ENCODE measurements around the gene GPD1L. TPM values are rescaled to one million over a fixed set of nuclear protein-coding genes. Genes with fewer than 3 reads are reported as not detected.
A peak's percentile ranks its signal among the peaks of the same experiment; 100 is the strongest.

The GPD1L gene
- total and polyA plus RNA-seq, 2 of the 13 experiments (the other 11 are each of a cell fraction or from before 2014, with no cell fraction given) = 4.9 to 13.7 TPM

- TF ChIP-seq PAXIP1 (CRISPR knock-in tag; conservative IDR thresholded peaks at IDR 0.05) (peak; percentile 61), ELF1 (CRISPR knock-in tag; IDR thresholded peaks at IDR 0.05) (no peak), ZFP82 (CRISPR knock-in tag; IDR thresholded peaks at IDR 0.05; ENCODE audit: borderline replicate concordance) (no peak), KAT8 (CRISPR knock-in tag; IDR thresholded peaks at IDR 0.05) (0 out of 2 replicates have a peak, but pooled peaks have one; percentile 43), FOXO1 (CRISPR knock-in tag; IDR thresholded peaks at IDR 0.05) (peak; percentile 65; the same call in 1 of the 2 replicates), THRA (CRISPR knock-in tag; IDR thresholded peaks at IDR 0.05; ENCODE audit: borderline replicate concordance) (peak; percentile 78; the same call in 1 of the 2 replicates), MBD4 (IDR thresholded peaks at IDR 0.05; ENCODE audit: borderline replicate concordance, low read length) (peak; percentile 85; the same call in 1 of the 2 replicates), TCF7 (IDR thresholded peaks at IDR 0.05; ENCODE audit: low read depth) (peak; percentile 82), SKIL (CRISPR knock-in tag; IDR thresholded peaks at IDR 0.05; ENCODE audit: borderline replicate concordance) (peak; percentile 58; the same call in 1 of the 2 replicates), BCL3 (CRISPR knock-in tag; IDR thresholded peaks at IDR 0.05) (no peak), TAF1 (CRISPR knock-in tag; IDR thresholded peaks at IDR 0.05) (no peak), PITX1 (CRISPR knock-in tag; IDR thresholded peaks at IDR 0.05) (peak; percentile 50; the same call in 1 of the 2 replicates), FOXP1 (IDR thresholded peaks at IDR 0.05) (peak; percentile 93), FOXP1 (CRISPR knock-in tag; IDR thresholded peaks at IDR 0.05) (peak; percentile 99), NCOA2 (CRISPR knock-in tag; IDR thresholded peaks at IDR 0.05) (peak; percentile 49; the same call in 1 of the 2 replicates), ERF (CRISPR knock-in tag; IDR thresholded peaks at IDR 0.05) (0 out of 2 replicates have a peak, but pooled peaks have one; percentile 23), HDAC1 (CRISPR knock-in tag; IDR thresholded peaks at IDR 0.05) (peak; percentile 50; the same call in 1 of the 2 replicates), SOX6 (IDR thresholded peaks at IDR 0.05) (no peak), SOX6 (CRISPR knock-in tag; IDR thresholded peaks at IDR 0.05) (peak; percentile 97), SIX1 (CRISPR knock-in tag; IDR thresholded peaks at IDR 0.05; ENCODE audit: borderline replicate concordance) (peak; percentile 69; the same call in 1 of the 2 replicates), TARDBP (CRISPR knock-in tag; IDR thresholded peaks at IDR 0.05) (no peak), FOXP4 (CRISPR knock-in tag; IDR thresholded peaks at IDR 0.05) (peak; percentile 91)
Observed at GRCh38 chr3:32095431-32095830, 11.0 kb upstream of the GPD1L start (continued).
